K562 (cell line): ENCODE results near the gene CKMT2. TPM values are rescaled to one million over a fixed set of nuclear protein-coding genes. Genes with fewer than 3 reads are reported as not detected.

Source experiments
- FIP1L1 ChIP-seq: fragments of 200-400 bp; formaldehyde crosslinking; IDR thresholded peaks from 2 replicates; pipeline ENCODE4 v1.6.1; 2018; ENCODE audit warnings: mild to moderate bottlenecking, low read depth, low read length; ENCODE audit not compliant: poor library complexity, severe bottlenecking
- GTF2F1 ChIP-seq: IDR thresholded peaks from 2 replicates; pipeline ENCODE4 v1.6.1; 2011; ENCODE audit warnings: low read depth, low read length, improper control_type of control experiment
- HOMEZ ChIP-seq: fragments of 250-450 bp; sonication (Bioruptor Pico); IDR thresholded peaks from 2 replicates; pipeline ENCODE4 v1.4.0; 2020; ENCODE audit warnings: mild to moderate bottlenecking, moderate library complexity
- NRF1 ChIP-seq, 2 experiments: fragments of 450-650 bp; IDR thresholded peaks in 1 of 2; conservative IDR thresholded peaks in 1 of 2; 2 replicates each; pipeline ENCODE4 v1.6.1; 2014; ENCODE audit warnings: mild to moderate bottlenecking in 2 of 2
- POLR2H ChIP-seq: IDR thresholded peaks from 2 replicates; pipeline ENCODE4 v1.6.1; 2016; ENCODE audit warnings: missing genetic modification characterization, low read depth, mild to moderate bottlenecking, control low read depth, missing compliant biosample characterization, moderate library complexity
- RBM14 ChIP-seq: fragments of 200-400 bp; formaldehyde crosslinking; IDR thresholded peaks from 2 replicates; pipeline ENCODE4 v1.6.1; 2018; ENCODE audit warnings: low read depth, mild to moderate bottlenecking, low read length, moderate library complexity, borderline replicate concordance; ENCODE audit not compliant: insufficient read depth
- RBM17 ChIP-seq: fragments of 200-400 bp; formaldehyde crosslinking; IDR thresholded peaks from 2 replicates; pipeline ENCODE4 v1.6.1; 2017; ENCODE audit warnings: low read depth, mild to moderate bottlenecking, low read length, borderline replicate concordance
- SREBF1 ChIP-seq: fragments of 150-350 bp; IDR thresholded peaks from 2 replicates; pipeline ENCODE4 v1.6.1; 2014; ENCODE audit warnings: antibody characterized with exemption, low read depth, low read length, borderline replicate concordance
- U2AF1 ChIP-seq: fragments of 200-400 bp; formaldehyde crosslinking; optimal IDR thresholded peaks from 2 replicates; pipeline ENCODE3; 2017; ENCODE audit warnings: mild to moderate bottlenecking, low read depth, low read length, moderate library complexity
- ZFP30 ChIP-seq: fragments of 250-450 bp; sonication (Bioruptor Pico); IDR thresholded peaks from 2 replicates; pipeline ENCODE4 v1.8.0; 2022; ENCODE audit warnings: moderate library complexity, mild to moderate bottlenecking, inconsistent platforms, borderline replicate concordance
- ZNF146 ChIP-seq: IDR thresholded peaks from one replicate; pipeline ENCODE4 v1.6.1; 2018; ENCODE audit warnings: missing compliant biosample characterization; ENCODE audit not compliant: unreplicated experiment
- ZNF431 ChIP-seq: sonication (generic); formaldehyde crosslinking; IDR thresholded peaks from 2 replicates; pipeline ENCODE4 v1.8.0; 2022; ENCODE audit warnings: mild to moderate bottlenecking, missing genetic modification reagents
- polyA plus RNA-seq, 8 experiments: library from polyadenylated mRNA; depleted of rRNA in 4 of 8; stranded (reverse) in 5 of 8; unstranded in 3 of 8; fragments of >200 nt; fragmentation: Nextera tagmentation in 2 of 8; fragmentation: Illumina TruSeq in 1 of 8; extraction: Ambion mirVana in 2 of 8; extraction: Trizol in 1 of 8; gene quantifications; 2 replicates each; pipeline versions ENCODE4 v1.2.1 to v1.2.3, GENCODE V29; 2011 to 2014; ENCODE audit warnings: inconsistent platforms in 1 of 8, missing spikeins in 1 of 8
- total RNA-seq, 7 experiments: library from RNA; depleted of rRNA in 6 of 7; stranded (reverse); fragments of >200 nt in 6 of 7; fragmentation: Illumina TruSeq in 2 of 7; extraction: Trizol in 2 of 7; gene quantifications; 2 replicates each; pipeline versions ENCODE4 v1.2.1 to v1.2.3, GENCODE V29; 2011 to 2021; ENCODE audit warnings: low replicate concordance in 1 of 7
- TF ChIP-seq, protein P1 (sequence below): conservative IDR thresholded peaks from 2 replicates; pipeline ENCODE4 v1.6.1; 2011; ENCODE audit warnings: low read depth, mild to moderate bottlenecking, low read length; ENCODE audit not compliant: control insufficient read depth
- TF ChIP-seq, protein P2 (sequence below), 2 experiments: fragments of 150-350 bp in 1 of 2; IDR thresholded peaks; 2 replicates each; pipeline ENCODE4 v1.6.1; 2012 to 2016; ENCODE audit warnings: low read depth in 2 of 2, low read length in 2 of 2, mild to moderate bottlenecking in 1 of 2, moderate library complexity in 1 of 2
- TF ChIP-seq, protein P3 (sequence below): sonication (generic); IDR thresholded peaks from 2 replicates; pipeline ENCODE4 v1.6.1; 2016
- TF ChIP-seq, protein P4 (sequence below), 3 experiments: IDR thresholded peaks in 2 of 3; conservative IDR thresholded peaks in 1 of 3; 2 replicates each; pipeline ENCODE4 v1.5.1; 2011 to 2012; ENCODE audit warnings: low read length in 3 of 3, mild to moderate bottlenecking in 3 of 3, control low read depth in 2 of 3, improper control_type of control experiment in 1 of 3, inconsistent platforms in 1 of 3, low read depth in 1 of 3, mixed read lengths in 1 of 3, moderate library complexity in 1 of 3; ENCODE audit not compliant: insufficient read depth in 2 of 3

CKMT2 gene
- total and polyA plus RNA-seq, 9 of the 15 experiments (the other 6 are each of a cell fraction or from before 2014, with no cell fraction given) = 0.03 TPM; not detected in 8

- TF ChIP-seq, protein P1, sequence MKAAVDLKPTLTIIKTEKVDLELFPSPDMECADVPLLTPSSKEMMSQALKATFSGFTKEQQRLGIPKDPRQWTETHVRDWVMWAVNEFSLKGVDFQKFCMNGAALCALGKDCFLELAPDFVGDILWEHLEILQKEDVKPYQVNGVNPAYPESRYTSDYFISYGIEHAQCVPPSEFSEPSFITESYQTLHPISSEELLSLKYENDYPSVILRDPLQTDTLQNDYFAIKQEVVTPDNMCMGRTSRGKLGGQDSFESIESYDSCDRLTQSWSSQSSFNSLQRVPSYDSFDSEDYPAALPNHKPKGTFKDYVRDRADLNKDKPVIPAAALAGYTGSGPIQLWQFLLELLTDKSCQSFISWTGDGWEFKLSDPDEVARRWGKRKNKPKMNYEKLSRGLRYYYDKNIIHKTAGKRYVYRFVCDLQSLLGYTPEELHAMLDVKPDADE = peak; percentile 37
- TF ChIP-seq U2AF1 (no peak), ZFP30 (no peak), RBM17 (no peak), RBM14 (no peak), GTF2F1 (peak; percentile 53; the same call in 1 of the 2 replicates), ZNF146 (CRISPR knock-in tag) (no peak), ZNF431 (no peak), FIP1L1 (no peak), POLR2H (tag) (peak; percentile 72), HOMEZ (CRISPR knock-in tag) (no peak), NRF1 (conservative IDR thresholded peaks at IDR 0.05 in 1 of 2, IDR thresholded peaks at IDR 0.05 in 1 of 2) (peak; percentile 85 to 88), SREBF1 (no peak)
- TF ChIP-seq, protein P2, sequence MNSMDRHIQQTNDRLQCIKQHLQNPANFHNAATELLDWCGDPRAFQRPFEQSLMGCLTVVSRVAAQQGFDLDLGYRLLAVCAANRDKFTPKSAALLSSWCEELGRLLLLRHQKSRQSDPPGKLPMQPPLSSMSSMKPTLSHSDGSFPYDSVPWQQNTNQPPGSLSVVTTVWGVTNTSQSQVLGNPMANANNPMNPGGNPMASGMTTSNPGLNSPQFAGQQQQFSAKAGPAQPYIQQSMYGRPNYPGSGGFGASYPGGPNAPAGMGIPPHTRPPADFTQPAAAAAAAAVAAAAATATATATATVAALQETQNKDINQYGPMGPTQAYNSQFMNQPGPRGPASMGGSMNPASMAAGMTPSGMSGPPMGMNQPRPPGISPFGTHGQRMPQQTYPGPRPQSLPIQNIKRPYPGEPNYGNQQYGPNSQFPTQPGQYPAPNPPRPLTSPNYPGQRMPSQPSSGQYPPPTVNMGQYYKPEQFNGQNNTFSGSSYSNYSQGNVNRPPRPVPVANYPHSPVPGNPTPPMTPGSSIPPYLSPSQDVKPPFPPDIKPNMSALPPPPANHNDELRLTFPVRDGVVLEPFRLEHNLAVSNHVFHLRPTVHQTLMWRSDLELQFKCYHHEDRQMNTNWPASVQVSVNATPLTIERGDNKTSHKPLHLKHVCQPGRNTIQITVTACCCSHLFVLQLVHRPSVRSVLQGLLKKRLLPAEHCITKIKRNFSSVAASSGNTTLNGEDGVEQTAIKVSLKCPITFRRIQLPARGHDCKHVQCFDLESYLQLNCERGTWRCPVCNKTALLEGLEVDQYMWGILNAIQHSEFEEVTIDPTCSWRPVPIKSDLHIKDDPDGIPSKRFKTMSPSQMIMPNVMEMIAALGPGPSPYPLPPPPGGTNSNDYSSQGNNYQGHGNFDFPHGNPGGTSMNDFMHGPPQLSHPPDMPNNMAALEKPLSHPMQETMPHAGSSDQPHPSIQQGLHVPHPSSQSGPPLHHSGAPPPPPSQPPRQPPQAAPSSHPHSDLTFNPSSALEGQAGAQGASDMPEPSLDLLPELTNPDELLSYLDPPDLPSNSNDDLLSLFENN (IDR thresholded peaks at IDR 0.05; ENCODE audit: low read depth in 2 of 2, low read length in 2 of 2) = 0 out of 4 replicates have a peak, but pooled peaks of 1 of the 2 experiments have one; percentile 41
- TF ChIP-seq, protein P3, sequence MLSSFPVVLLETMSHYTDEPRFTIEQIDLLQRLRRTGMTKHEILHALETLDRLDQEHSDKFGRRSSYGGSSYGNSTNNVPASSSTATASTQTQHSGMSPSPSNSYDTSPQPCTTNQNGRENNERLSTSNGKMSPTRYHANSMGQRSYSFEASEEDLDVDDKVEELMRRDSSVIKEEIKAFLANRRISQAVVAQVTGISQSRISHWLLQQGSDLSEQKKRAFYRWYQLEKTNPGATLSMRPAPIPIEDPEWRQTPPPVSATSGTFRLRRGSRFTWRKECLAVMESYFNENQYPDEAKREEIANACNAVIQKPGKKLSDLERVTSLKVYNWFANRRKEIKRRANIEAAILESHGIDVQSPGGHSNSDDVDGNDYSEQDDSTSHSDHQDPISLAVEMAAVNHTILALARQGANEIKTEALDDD = no peak
- TF ChIP-seq, protein P4, sequence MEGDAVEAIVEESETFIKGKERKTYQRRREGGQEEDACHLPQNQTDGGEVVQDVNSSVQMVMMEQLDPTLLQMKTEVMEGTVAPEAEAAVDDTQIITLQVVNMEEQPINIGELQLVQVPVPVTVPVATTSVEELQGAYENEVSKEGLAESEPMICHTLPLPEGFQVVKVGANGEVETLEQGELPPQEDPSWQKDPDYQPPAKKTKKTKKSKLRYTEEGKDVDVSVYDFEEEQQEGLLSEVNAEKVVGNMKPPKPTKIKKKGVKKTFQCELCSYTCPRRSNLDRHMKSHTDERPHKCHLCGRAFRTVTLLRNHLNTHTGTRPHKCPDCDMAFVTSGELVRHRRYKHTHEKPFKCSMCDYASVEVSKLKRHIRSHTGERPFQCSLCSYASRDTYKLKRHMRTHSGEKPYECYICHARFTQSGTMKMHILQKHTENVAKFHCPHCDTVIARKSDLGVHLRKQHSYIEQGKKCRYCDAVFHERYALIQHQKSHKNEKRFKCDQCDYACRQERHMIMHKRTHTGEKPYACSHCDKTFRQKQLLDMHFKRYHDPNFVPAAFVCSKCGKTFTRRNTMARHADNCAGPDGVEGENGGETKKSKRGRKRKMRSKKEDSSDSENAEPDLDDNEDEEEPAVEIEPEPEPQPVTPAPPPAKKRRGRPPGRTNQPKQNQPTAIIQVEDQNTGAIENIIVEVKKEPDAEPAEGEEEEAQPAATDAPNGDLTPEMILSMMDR (IDR thresholded peaks at IDR 0.05 in 2 of 3, conservative IDR thresholded peaks at IDR 0.05 in 1 of 3; ENCODE audit: insufficient read depth in 2 of 3, low read depth in 1 of 3, low read length in 3 of 3) = peak; percentile 38 to 44 (median 39); a peak in 3 of 6 replicates
Measured at GRCh38 chr5:81301271-81302015, 68.3 kb downstream of the CKMT2 start, which contains the start of gene ZCCHC9 (continued).
